K562 (cell line): Measurements from ENCODE around the gene MED15. TPM values are rescaled to one million over a fixed set of nuclear protein-coding genes. Genes with fewer than 3 reads are reported as not detected.

ENCODE experiments used
- CCAR2 ChIP-seq: fragments of 200-400 bp; formaldehyde crosslinking; IDR thresholded peaks from 2 replicates; pipeline ENCODE4 v1.6.1; 2017; ENCODE audit warnings: mild to moderate bottlenecking, low read depth, low read length
- CHD7 ChIP-seq: fragments of 200-600 bp; sonication (generic); IDR thresholded peaks from one replicate; pipeline ENCODE4 v1.6.1; 2012; ENCODE audit warnings: mild to moderate bottlenecking, low read depth, low read length, inconsistent platforms
- GATAD2A ChIP-seq: fragments of 450-650 bp; IDR thresholded peaks from 2 replicates; pipeline ENCODE4 v1.6.1; 2017
- HOXB6 ChIP-seq: fragments of 250-450 bp; sonication (Bioruptor Pico); IDR thresholded peaks from 2 replicates; pipeline ENCODE4 v1.5.1; 2022; ENCODE audit warnings: mild to moderate bottlenecking, borderline replicate concordance
- RBM15 ChIP-seq: fragments of 200-400 bp; formaldehyde crosslinking; IDR thresholded peaks from 2 replicates; pipeline ENCODE4 v1.6.1; 2018; ENCODE audit warnings: mild to moderate bottlenecking, low read length, moderate library complexity; ENCODE audit not compliant: insufficient read depth
- SNRNP70 ChIP-seq: fragments of 200-400 bp; formaldehyde crosslinking; optimal IDR thresholded peaks from 2 replicates; pipeline ENCODE3; 2017; ENCODE audit warnings: low read depth, low read length
- SRSF9 ChIP-seq: fragments of 200-400 bp; formaldehyde crosslinking; IDR thresholded peaks from 2 replicates; pipeline ENCODE4 v1.6.1; 2017; ENCODE audit warnings: low read depth, low read length, borderline replicate concordance
- WHSC1 ChIP-seq: IDR thresholded peaks from one replicate; pipeline ENCODE4 v1.6.1; 2012; ENCODE audit warnings: low read length, control low read depth, inconsistent platforms
- polyA plus RNA-seq, 8 experiments: library from polyadenylated mRNA; depleted of rRNA in 4 of 8; stranded (reverse) in 5 of 8; unstranded in 3 of 8; fragments of >200 nt; fragmentation: Nextera tagmentation in 2 of 8; fragmentation: Illumina TruSeq in 1 of 8; extraction: Ambion mirVana in 2 of 8; extraction: Trizol in 1 of 8; gene quantifications; 2 replicates each; pipeline versions ENCODE4 v1.2.1 to v1.2.3, GENCODE V29; 2011 to 2014; ENCODE audit warnings: inconsistent platforms in 1 of 8, missing spikeins in 1 of 8
- total RNA-seq, 7 experiments: library from RNA; depleted of rRNA in 6 of 7; stranded (reverse); fragments of >200 nt in 6 of 7; fragmentation: Illumina TruSeq in 2 of 7; extraction: Trizol in 2 of 7; gene quantifications; 2 replicates each; pipeline versions ENCODE4 v1.2.1 to v1.2.3, GENCODE V29; 2011 to 2021; ENCODE audit warnings: low replicate concordance in 1 of 7
- TF ChIP-seq, protein P1 (sequence below): sonication (generic); formaldehyde crosslinking; IDR thresholded peaks from 2 replicates; pipeline ENCODE4 v1.5.0; 2020; ENCODE audit warnings: missing genetic modification reagents
- TF ChIP-seq, protein P2 (sequence below): fragments of 450-650 bp; conservative IDR thresholded peaks from 2 replicates; pipeline ENCODE4 v1.6.1; 2016; ENCODE audit warnings: missing genetic modification characterization, low read depth, mild to moderate bottlenecking, missing compliant biosample characterization, moderate library complexity
- TF ChIP-seq, protein P3 (sequence below): IDR thresholded peaks from 3 replicates; pipeline ENCODE4 v1.6.1; 2011; ENCODE audit warnings: borderline replicate concordance, mild to moderate bottlenecking; ENCODE audit not compliant: insufficient read length, insufficient read depth

MED15 gene
- total and polyA plus RNA-seq, 9 of the 15 experiments (the other 6 are each of a cell fraction or from before 2014, with no cell fraction given) = 4.0 to 271 (median 60.1) TPM

GRCh38 chr22:20588092-20588842 lies 80.9 kb downstream of the MED15 start (continued):
- TF ChIP-seq, protein P1, sequence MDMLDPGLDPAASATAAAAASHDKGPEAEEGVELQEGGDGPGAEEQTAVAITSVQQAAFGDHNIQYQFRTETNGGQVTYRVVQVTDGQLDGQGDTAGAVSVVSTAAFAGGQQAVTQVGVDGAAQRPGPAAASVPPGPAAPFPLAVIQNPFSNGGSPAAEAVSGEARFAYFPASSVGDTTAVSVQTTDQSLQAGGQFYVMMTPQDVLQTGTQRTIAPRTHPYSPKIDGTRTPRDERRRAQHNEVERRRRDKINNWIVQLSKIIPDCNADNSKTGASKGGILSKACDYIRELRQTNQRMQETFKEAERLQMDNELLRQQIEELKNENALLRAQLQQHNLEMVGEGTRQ = no peak
- peak; percentile 85 for TF ChIP-seq CHD7
- TF ChIP-seq, protein P2, sequence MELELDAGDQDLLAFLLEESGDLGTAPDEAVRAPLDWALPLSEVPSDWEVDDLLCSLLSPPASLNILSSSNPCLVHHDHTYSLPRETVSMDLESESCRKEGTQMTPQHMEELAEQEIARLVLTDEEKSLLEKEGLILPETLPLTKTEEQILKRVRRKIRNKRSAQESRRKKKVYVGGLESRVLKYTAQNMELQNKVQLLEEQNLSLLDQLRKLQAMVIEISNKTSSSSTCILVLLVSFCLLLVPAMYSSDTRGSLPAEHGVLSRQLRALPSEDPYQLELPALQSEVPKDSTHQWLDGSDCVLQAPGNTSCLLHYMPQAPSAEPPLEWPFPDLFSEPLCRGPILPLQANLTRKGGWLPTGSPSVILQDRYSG (tag) = no peak
- TF ChIP-seq, protein P3, sequence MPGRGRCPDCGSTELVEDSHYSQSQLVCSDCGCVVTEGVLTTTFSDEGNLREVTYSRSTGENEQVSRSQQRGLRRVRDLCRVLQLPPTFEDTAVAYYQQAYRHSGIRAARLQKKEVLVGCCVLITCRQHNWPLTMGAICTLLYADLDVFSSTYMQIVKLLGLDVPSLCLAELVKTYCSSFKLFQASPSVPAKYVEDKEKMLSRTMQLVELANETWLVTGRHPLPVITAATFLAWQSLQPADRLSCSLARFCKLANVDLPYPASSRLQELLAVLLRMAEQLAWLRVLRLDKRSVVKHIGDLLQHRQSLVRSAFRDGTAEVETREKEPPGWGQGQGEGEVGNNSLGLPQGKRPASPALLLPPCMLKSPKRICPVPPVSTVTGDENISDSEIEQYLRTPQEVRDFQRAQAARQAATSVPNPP = no peak
- no peak for TF ChIP-seq HOXB6 (CRISPR knock-in tag)
- no peak for TF ChIP-seq RBM15
- TF ChIP-seq WHSC1 = no peak
- no peak for TF ChIP-seq GATAD2A
- no peak for TF ChIP-seq SRSF9
- TF ChIP-seq CCAR2 = no peak
- peak; percentile 12 for TF ChIP-seq SNRNP70
